ENCODE results near the gene SRPK1.

The SRPK1 gene

DNA sequence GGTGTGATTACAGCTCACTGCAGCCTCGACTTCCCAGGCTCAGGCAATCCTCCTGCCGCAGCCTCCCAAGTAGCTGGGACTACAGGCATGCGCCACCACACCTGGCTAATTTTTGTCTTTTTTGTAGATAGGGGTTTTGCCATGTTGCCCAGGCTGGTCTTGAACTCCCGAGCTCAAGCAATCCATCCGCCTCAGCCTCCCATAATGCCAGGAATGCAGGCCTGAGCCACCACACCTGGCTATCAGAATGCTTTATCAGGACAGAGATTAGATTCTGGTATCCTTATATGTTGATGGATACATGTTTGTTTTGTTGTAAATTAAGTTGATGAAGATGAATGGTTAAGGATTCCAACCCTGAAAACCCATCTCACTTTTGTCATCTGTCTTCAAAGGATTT is 91.6 kb downstream of the SRPK1 start:
- DNase-seq (ENCODE audit: low read depth in 2 of 3, low spot score in 2 of 3), result no peak

DNA sequence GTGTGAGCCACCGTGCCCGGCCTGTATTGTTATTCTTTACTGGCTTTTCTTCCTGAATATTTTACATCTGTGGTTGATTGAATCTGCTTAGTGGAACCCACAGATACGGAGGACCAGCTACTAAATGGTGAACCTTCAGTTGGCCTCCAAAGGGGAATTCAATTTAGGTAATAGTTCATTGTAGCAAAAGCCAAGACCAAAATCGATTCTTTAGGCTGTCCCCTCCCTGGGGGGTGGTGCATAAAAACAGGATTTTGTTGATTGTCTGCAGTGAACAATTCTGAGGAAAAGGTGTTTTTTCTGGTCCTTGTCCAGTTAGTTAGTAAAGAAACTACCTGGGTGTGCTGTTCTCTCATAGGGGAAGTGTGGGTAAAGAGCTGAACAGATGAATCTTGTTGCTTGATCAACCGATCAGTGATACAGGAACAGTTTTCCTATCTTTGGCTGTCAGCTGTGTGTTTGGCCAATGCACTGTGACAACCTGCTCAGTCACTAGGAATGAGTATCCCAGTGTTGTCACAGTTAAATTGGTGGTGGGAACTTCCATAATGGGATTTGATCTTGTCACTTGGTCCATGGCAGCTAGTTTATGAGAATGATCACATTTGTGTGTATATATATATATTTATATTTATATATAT is 96.2 kb downstream of the SRPK1 start:
- no peak for DNase-seq (ENCODE audit: low read depth in 2 of 3, low spot score in 2 of 3)

DNA sequence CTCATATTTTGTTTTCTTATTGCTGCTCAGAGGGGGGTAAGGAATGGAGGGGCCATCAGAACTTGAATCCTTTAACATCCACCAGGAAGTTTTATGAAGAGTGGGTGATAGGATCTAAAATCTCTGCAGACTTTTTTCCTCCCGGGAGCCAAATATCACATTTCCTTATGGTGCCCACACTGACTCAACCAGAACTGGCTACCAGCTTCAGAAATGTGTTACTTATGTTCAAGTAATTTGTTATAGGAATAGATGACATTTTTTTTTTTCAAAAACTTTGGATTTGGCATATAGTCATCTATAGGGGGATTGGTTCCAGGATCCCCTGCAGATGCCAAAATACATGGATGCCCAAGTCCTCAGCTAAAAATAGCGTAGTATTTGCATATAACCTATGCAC is 97.3 kb downstream of the SRPK1 start:
- DNase-seq (ENCODE audit: low read depth in 2 of 3, low spot score in 2 of 3), result no peak

DNA sequence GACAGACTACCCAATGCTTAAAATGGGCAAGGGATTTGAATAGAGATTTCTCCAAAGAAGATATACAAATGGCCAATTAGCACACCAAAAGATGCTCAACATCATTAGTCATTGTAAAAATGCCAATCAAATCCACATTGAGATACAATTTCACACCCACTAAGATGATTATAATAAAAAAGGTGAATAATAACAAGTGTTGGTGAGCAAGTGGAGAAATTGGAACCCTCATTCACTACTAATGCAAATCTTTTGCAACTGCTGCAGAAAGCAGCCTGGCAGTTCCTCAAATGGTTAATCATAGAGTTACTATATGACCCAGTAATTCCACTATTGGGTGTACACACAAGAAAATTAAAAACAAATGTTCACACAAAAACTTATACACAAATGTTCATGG is 103.4 kb downstream of the SRPK1 start:
- no peak for DNase-seq (ENCODE audit: low read depth in 2 of 3, low spot score in 2 of 3)

DNA sequence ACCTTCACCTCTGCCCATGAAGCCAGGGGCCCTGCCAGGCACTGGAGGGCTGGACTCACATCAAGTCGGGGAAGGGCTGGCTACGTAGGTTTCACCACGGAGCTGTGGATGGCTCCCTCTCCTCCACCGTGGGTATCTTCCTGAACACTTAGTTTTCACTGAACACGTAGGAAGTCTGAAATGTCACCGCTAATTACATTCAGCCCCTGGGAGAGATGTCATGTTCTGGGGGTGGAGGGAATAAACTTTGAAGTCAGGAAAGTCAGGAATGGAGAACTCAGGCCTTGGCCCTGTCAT is 109.3 kb downstream of the SRPK1 start:
- DNase-seq (ENCODE audit: low read depth in 2 of 3, low spot score in 2 of 3), result no peak

DNA sequence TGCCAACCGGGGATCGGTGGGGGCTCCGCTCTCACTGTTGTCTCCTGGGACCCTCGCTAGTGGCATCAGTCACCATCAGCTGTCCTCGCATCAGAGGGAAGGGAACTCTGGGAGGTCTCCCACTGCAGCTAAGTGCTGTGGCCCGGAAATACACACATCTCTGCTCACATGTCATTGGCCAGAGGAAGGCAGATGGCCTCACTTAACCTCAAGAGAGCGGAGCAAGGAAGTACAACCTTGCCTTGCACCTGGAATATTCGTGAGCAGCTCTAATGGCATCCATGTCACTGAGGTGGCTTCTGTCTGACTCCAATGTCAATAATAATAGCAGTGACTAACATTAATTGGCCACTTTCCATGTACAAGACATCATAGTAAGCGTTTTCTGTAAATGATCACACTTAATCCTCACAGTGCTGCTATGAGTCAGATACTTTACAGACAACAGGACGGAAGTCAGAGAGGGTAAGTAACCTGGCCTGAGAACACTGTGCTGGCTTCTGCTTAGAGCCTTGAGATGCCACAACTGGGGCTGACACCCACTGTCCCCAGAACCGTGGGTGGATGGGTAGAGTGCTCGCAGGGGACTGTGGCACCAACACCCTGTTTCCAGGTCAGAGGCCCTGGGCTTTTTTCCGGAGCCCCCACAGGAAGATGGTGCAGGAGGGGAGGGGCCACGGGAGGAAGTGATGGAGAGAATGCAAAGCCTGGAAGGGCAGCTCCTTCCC is 109.8 kb downstream of the SRPK1 start:
- no peak for DNase-seq (ENCODE audit: low read depth in 2 of 3, low spot score in 2 of 3)

DNA sequence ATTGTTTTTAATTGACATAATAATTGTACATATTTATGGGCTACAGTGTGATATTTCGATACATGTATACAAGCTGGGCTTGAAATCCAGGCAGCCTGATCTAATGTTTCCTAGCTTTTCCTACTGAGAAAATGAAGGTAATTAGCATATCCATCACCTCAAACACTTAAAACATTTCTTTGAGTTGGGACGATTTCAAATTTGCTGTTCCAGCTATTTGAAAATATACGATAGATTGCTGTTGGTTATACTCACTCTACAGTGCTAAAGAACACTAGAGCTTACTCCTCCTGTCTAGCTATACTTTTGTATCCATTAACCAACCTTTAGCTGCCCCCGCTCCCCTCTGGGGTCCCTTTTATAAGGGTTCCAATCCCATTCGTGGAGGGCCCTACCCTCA is 111.1 kb downstream of the SRPK1 start:
- no peak for DNase-seq (ENCODE audit: low read depth in 2 of 3, low spot score in 2 of 3)

GRCh38 chr6:35808688-35809087 is 112.2 kb downstream of the SRPK1 start:
- no peak for DNase-seq (ENCODE audit: low read depth in 2 of 3, low spot score in 2 of 3)

- DNase-seq (ENCODE audit: low read depth in 2 of 3, low spot score in 2 of 3), result peak in 2 of 3 experiments; percentile 15 to 19
These were observed 115.7 kb downstream of the SRPK1 start, which contains the start of gene LHFPL5 for GRCh38 chr6:35804996-35805736. Gene LHFPL5, plus strand, starts transcription at chr6:35805352. Its CDS starts 319 bp downstream, at chr6:35805671.

DNA sequence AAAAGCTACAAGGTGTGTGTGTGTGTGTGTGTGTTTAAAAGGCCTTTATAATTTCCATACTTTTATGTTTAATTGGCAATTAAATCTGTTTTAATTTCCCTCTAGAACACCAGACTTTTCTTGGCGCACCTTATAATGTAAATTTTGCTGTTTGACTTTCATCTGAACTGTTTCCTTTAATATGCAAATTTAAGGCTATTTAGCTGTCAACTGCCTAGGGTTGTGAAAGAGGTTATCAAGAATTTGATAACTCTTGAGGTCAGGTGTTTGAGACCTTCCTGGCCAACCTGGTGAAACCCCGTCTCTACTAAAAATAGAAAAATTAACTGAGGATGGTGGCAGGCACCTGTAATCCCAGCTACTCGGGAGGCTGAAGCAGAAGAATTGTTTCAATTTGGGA is 119.8 kb downstream of the SRPK1 start:
- DNase-seq (ENCODE audit: low read depth in 2 of 3, low spot score in 2 of 3), result no peak

- DNase-seq (ENCODE audit: low read depth in 2 of 3, low spot score in 2 of 3), result no peak
These were observed 122.2 kb downstream of the SRPK1 start for GRCh38 chr6:35798706-35799105.

GRCh38 chr6:35797837-35798526 is 122.9 kb downstream of the SRPK1 start:
- no peak for DNase-seq (ENCODE audit: low read depth in 2 of 3, low spot score in 2 of 3)

GRCh38 chr6:35796236-35796635 is 124.7 kb downstream of the SRPK1 start:
- DNase-seq (ENCODE audit: low read depth in 2 of 3, low spot score in 2 of 3), result no peak

GRCh38 chr6:35795453-35796071 is 125.3 kb downstream of the SRPK1 start:
- no peak for DNase-seq (ENCODE audit: low read depth in 2 of 3, low spot score in 2 of 3)

GRCh38 chr6:35794536-35795452 is 126.1 kb downstream of the SRPK1 start:
- DNase-seq (ENCODE audit: low read depth in 2 of 3, low spot score in 2 of 3), result no peak

DNA sequence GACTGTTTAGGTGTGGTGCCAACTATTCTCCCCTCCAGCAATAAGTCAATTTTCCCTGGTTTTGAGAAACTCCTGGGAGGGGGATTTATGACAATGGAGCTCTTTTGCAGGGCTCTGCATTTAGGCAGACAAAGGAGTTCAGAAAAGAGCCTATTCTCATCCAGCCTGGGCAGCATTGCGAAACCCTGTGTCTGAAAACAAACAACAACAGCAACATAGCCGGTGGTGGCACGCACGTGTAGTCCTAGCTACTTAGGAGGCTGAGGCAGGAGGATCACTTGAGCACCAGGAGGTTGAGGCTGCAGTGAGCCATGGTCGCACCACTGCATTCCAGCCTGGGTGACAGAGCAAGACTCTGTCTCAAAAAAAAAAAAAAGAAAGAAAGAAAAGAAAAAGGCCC is 130.2 kb downstream of the SRPK1 start:
- DNase-seq (ENCODE audit: low read depth in 2 of 3, low spot score in 2 of 3), result no peak

- no peak for DNase-seq (ENCODE audit: low read depth in 2 of 3, low spot score in 2 of 3)
These were observed 132.4 kb downstream of the SRPK1 start for GRCh38 chr6:35788423-35788982.

DNA sequence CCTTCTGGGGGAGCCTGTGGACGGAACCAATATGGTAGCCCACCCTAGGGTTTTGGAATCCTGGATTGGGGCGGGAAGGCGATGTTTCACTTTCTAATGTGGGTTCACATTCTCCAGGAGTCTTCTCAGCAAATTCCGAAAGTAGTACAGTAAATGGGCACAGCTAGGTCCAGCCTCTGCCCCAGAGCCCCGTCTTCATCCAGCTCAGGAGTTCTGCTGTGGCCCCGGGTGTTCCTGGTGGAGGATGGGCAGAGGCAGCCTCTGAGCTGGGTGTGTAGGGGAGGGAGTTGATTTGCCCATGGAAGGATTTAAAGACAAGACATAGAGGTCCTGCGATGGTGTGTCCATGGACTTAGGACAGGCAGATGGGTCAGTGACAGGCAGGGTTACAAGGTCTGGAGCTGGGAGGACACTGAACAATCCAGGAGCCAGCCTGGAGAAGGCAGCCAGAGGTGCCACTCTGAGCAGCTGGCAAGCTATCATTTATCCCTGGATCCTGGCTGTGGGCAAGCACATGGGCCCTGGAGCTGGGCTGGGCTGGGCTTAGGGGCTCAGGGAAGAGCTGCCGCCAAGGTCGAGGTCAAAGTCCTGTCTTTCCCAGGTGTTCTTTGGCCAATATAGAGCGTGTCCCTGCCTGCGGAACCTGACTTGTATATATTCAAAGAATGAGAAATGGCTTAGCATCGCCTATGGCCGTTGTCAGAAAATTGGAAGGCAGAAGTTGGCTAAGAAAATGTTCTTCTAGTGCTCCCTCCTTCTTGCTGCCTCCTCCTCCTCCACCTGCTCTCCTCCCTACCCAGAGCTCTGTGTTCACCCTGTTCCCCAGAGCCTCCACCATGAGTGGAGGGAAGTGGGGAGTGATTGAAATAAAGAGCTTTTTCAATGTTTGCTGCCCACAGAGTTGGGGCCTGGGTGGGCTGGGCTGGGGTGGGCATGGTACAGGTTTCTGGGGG is 133.4 kb downstream of the SRPK1 start:
- DNase-seq (ENCODE audit: low read depth in 2 of 3, low spot score in 2 of 3), result no peak

DNA sequence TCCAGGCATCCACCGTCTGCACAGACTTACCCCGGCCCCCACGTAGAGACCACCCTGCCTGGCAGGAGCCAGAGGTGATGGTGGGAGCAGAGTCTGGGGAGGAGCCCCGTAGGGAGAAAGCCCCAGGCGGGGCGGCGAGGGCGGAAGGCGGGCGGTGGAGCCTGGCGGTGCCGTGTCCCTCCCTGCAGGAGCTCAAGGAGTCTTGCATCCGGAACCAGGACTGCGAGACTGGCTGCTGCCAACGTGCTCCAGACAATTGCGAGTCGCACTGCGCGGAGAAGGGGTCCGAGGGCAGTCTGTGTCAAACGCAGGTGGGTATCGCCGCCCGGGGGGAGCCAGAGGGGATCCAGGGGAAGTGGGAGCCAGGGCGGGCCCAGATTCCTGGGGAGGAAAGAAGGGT is 134.1 kb downstream of the SRPK1 start:
- no peak for DNase-seq (ENCODE audit: low read depth in 2 of 3, low spot score in 2 of 3)

Data from activated CD8-positive, alpha-beta memory T cell treated with anti-CD3 and anti-CD28 coated beads for 48 hours (primary cell).